Amniotic stem cell (primary cell): ENCODE data around the gene NECTIN3.

Experiments
- DNase-seq: peaks from one replicate; lab custom pipeline; 2025; lab: John Stamatoyannopoulos, UW

The NECTIN3 gene, protein sequence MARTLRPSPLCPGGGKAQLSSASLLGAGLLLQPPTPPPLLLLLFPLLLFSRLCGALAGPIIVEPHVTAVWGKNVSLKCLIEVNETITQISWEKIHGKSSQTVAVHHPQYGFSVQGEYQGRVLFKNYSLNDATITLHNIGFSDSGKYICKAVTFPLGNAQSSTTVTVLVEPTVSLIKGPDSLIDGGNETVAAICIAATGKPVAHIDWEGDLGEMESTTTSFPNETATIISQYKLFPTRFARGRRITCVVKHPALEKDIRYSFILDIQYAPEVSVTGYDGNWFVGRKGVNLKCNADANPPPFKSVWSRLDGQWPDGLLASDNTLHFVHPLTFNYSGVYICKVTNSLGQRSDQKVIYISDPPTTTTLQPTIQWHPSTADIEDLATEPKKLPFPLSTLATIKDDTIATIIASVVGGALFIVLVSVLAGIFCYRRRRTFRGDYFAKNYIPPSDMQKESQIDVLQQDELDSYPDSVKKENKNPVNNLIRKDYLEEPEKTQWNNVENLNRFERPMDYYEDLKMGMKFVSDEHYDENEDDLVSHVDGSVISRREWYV

DNA sequence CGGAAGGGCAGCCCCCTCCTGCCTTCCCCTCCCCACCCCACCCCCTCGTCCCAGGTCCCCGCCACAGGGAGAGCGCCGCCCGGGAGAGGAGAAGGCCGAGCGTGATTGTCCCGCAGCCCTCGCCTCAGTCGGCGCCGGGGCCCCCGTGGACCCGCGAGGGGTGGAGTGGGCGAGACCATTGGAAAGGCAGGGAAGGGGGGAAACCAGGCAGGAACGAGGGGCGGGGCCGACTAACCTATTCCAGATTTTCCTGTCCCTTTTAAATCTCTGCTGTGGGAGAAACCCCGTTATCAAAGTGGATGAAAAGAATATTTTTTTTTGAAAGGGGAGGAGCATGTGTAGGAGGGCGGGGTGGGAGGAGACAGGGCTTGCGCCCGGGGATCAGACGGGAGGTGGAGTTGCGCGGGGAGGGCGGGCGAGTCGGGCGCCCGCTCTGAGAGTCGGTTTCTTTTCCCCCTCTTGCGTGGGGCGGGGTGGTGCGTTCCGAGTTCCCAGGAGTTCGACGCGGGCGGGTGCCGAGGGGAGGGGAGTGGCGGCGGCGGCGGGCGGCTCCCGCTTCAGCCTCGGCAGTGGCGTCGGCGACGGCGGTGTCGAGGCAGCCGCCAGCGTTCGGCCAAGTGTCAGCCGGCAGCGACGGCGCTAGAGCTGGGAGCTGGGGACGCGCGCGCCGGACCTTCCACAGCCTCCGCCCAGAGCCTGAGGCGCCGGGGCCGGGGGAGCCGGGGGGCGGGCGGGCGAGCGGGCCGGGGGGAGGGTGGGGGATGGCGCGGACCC, at the start of gene NECTIN3:
Gene NECTIN3, plus strand, starts transcription at position 560 of the 774 bp plus-strand sequence. Its CDS starts 202 bp downstream, at position 762.
- peak; percentile 98 for DNase-seq

DNA sequence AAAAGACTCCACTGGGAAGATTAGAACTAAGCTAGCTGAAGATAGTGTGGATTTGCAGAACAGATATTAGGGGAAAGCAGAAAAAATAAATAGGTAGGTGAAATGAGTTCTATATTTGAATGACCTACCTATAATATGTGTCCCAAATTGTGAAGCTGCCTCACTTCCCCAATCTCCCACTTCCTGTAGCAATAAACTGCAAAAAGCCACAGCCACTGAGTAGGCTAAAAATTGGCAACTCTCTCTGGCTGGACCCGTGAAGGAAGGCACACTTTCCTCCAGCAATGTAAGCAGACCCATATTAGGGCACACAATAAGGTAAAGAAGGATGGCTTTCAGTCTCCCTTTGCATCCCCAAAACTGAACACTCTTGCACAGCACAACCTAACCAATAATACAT, 43.7 kb upstream of the NECTIN3 start:
- DNase-seq = no peak

DNA sequence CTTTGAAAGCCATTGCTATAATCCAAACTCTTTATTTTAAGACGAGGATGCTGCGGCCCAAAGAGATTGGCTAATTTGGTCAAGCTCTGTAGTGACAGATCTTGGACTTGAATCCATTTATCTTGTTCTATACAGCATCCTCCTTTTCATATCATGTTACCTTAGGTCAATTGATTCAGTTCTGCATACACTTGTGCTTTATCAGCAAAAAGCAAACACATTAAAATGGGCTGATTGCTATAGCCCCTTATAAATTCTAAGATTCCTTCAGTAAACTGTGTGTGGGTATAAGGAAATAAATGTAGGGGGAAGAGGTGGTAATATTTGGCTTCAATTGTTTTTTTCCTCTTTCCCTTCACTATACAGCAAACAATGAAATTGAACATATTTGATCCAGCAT, 40.1 kb upstream of the NECTIN3 start:
- DNase-seq = no peak

DNA sequence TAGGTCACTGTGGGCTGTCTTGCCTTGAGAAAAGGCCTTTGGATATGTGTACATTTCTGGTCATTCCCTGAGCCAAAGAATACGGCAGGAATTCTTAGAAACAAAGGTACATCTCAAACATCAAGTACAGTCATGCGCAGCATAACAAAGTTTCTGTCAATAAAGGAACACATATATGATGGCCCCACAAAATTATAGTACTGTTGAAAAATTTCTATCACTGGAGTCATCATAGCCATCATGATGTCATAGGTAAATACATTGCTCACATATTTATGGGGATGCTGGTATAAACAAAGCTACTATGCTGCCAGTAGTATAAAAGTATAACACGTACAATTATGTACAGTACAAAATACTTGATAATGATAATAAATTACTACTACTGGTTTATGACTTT, 38.9 kb upstream of the NECTIN3 start:
- no peak for DNase-seq

DNA sequence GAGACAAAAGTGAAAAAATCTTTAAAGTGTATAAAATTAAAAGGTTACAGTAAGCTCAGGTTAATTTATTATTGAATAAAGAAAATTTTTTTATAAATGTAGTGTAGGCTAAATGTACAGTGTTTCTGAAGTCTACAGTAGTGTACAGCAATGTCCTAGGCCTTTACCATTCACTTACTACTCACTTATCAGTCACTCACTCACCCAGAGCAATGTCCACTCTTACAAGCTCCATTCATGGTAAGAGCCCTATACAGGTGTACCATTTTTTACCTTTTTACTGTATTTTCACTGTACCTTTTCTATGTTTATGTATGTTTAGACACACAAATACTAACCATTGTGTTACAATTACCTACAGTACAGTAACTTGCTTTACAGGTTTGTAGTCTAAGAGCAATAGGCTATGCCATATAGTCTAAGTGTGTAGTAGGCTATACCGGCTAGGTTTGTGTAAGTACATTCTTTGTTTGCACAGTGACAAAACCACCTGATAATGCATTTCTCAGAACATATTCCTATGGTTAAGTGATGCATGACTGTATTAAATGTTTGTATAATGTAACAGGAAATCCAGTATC, 38.1 kb upstream of the NECTIN3 start:
- DNase-seq = no peak

DNA sequence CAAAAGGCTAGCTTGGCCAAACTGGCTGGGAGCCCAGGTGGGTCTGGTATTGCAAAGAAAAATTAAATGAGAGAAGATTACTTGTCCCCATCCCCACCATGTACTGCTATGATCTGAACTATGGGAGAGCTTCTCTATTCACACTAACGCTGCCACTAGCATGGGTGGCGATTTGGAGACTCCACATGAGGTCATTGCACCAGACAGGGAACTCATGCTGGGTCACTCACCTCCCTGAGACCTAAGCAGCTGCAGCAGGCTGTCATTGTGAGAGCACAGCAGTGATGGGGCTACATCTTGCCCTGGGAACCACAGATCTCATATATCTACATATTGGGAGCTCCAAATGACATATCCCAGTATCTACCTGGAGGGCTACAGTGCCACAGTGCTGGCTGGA, 36.3 kb upstream of the NECTIN3 start:
- DNase-seq = no peak

DNA sequence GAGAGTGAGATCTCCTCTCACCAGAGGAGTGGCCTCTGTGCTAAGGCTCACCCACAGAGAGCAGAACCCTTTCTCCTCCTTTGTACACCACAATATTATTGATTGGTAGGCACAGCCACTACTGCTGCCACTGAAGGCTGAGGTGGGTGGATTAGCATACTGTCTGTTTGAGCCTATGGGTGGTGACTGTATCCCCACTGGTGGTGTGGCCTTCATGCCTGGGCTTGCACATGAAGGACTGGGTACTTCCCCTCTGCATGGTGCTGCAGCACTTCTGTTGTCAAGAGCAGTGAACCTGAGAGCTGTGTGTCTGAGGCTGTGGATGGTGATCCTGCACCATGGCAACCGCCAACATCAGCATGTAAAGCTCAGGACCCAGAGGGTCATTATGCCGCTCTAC, 35.7 kb upstream of the NECTIN3 start:
- no peak for DNase-seq

DNA sequence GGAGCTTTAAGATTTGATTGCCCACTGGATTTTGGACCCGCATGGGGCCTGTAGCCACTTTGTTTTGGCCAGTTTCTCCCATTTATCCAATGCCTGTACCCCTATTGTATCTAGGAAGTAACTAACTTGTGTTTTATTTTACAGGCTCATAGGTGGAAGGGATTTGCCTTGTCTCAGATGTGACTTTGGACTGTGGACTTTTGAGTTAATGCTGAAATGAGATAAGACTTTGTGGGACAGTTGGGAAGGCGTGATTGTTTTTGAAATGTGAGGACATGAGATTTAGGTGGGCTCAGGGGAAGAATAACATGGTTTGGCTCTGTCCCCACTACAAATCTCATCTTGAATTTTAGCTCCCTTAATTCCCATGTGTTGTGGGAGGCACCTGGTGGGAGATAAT, 30.7 kb upstream of the NECTIN3 start:
- no peak for DNase-seq

DNA sequence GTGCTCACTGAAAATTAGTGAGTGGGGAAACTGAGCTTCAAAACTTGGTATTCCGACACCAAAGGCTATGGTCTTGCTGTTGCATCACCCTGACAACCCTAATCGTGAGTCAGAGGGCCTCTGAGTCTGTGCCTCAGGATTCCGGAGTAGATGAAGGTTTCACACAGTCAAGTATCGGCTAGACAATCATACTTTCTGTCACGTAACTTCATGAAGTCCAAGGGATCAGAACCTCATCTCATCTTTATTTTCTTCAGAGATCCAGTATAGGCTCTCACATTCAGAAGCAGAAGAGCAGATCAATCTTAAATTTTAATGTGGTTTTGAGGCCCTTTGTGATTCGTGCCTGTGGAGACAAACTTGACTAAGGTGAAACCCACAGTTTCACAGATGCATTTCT, 26.1 kb upstream of the NECTIN3 start:
- DNase-seq = no peak

DNA sequence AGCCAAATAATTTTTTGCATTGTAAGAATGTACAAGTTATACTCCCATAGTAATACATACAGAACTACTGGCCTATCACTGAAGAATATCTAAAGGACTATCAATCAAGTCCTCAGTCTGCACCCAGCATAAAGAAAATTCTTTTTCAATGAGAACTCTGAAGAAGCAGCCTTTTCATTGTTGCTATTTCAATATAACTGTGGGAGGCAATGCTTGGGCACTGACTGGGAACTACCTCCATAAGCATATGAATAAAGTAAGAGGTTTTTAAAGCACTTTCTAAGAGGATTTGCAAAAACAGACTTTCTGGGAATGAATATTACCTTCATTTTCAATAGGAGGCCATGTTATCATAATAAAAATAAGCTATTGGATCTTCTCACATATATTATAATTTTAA, 24.6 kb upstream of the NECTIN3 start:
- no peak for DNase-seq

DNA sequence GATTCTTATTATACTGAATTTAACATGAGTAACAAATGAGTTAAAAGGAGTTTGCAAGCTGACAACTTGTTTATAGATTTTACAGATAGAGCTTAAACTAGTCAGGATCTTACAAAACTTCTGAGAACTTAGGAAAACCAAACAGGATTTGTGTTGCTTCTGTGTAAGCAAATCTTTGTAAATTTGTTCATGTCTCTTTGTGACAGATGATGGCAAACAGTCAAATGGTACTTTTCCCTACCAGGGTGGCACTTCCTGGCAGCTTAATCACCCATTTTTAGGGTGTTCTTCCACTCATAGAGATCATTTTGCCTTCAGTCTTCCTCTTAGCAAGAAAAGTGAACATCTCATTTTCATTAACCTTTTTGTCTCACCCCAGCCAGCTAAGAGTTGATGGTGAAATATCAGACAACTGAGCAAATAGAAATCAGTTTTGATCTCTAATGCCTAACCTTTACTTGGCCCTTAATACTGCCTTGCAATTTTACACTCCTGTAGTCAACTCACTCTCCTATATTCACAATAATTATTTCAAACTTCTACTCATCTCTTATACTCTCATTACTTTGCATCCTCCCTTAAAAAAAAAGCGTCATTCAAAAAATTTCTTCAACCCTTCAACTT, 23.7 kb upstream of the NECTIN3 start:
- DNase-seq = no peak

DNA sequence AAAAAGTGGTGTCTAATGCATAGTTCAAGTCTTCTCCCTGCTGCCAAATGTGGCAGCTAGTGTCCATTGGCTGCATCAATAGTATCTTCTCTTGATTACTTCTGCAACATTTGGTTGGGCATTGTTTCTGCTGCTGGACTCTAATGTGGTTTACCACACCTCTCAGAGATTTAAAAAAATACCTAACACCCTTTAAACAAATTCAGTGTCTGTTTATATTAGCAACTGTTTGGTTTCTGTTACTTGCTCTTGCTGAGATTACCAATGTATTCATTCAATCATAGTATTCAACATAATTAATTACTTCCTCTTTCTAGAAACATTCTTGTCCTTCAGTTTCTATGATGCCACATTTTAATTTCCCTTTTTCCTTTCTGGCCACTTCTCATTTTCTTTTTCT, 20.3 kb upstream of the NECTIN3 start:
- DNase-seq = no peak

DNA sequence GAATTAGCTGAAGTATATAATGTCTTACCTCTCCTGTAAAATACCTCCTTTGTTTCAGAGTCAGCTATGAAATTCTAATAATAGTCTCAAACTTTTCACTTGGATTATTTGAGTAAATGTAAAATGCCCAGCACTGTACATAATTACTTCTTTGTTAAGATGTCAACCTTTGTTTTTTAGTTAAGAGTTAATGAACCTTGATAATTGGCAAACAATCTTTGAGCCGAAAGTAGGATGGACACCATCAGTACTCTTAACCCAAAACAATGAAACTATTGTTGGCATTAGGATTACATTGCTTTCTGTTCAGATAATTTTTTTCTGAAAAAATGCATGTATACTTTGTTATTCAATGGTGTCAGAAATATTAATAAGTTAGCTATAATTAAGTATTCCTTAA, 3.0 kb upstream of the NECTIN3 start:
- DNase-seq = no peak

DNA sequence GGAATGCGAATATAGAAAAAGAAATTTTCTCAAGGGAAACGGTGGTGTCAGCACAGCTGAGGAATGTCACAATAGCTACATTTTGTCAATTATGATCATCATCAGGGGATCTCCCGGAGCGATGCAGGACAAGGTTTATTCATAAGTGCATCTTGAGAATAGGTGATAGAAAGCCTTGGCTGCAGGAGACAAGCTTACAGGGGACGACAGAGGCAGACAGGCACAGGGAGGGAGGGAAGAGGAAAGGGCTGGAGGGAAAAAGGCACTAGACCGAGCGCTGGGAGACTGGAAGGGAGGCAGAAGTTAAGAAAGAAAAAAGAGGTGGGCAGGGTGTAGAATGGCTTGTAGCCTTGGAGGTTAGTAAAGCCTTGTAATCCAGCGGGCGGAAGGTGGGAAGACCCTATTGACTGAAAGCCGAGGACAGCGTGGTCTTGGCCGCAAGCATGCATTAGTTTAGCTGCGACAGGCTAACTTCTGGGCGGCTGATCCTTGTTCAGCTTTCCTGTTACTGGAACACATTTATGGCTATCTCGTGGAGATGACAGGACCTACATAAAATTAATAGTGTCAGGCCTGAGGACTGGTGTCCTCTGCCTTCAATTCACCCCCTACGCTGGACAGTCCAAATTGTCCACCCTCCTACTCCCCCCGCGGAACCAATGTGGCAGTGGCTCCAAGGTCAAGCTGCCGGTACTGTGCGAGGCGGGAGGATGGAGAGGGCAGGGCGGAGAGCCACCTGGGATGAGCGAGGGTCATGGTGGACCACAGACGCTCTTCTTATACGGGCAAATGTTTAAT, 1.4 kb upstream of the NECTIN3 start:
- DNase-seq = no peak

DNA sequence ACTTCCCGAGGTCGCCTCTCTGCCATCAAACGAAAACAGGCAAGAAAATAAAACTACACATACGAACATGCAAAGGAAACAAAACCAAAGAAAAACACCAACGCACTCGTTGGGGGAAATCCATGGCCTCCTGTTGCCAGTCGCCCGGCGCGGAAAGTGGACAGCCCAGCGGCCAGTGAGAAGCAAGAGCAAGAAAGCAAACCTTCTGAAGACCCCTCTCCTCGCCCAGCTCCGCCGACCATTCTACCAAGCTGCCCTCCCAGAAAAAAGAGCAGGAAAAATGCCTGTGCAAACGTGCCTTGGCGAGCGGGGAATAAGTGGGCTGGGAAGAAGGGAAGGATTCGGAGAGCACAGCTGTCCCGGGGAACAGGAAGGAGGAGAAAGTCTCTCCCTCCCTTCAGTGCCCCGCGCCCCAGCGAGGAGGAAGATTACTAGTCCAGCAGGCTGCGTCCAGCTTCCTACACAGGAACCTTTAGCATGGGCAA, 802 bp upstream of the NECTIN3 start:
- DNase-seq = no peak

DNA sequence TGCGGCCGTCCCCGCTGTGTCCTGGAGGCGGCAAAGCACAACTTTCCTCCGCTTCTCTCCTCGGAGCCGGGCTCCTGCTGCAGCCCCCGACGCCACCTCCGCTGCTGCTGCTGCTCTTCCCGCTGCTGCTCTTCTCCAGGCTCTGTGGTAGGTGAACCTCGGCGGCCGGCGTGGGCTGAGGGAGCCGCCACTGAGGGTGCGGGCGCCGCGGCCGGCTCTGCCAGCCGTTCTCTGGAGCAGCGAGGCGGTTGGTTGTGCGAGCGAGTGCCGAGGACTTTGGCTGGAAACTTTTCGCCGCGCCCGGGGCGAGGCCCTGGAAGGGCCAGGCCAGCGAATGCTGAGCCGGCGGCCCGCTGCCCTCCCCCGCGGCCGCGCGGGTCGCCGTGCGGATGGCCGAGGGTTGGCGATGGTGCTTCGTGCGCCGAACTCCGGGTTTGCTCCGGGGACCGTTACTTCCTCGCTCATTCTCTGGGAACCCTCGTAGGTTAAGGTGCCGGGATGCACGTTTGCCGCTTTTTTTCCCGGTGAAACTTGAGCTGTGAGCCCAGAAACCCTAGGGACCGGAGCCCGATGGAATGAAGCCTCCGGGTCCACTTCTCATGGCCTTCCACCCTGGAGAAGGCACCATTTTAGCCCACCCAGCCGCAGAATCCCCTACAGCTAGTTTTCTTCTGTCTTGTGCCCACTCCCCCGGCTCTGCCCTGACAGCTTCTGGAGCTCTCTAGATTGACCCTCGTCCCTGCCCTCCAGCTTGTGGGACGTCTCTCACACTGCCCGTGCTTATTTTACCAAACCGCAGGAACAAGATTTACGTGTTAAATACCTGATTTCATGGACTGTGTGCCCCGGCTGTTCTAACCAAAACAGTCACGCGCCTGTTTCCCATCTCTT, 660 bp downstream of the NECTIN3 start:
- no peak for DNase-seq

DNA sequence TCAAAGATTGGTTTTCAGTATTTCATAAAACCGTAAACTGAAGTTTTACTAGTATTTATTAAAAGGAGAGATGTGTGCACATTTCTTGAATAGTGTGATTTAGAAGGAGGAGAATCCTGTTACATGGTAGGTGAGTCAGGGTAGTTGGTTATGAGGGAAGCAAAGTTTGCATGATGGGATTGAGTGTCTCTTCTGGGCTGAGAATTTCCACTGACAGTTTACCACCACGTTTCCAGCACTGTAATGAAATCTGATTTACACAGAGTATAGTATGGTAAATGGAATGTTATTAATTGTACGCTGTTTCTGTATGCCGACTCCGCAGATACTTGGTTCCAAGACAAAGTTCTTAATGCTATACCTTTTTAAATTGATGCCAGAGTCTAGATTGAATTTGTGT, 1.6 kb downstream of the NECTIN3 start:
- DNase-seq = no peak

DNA sequence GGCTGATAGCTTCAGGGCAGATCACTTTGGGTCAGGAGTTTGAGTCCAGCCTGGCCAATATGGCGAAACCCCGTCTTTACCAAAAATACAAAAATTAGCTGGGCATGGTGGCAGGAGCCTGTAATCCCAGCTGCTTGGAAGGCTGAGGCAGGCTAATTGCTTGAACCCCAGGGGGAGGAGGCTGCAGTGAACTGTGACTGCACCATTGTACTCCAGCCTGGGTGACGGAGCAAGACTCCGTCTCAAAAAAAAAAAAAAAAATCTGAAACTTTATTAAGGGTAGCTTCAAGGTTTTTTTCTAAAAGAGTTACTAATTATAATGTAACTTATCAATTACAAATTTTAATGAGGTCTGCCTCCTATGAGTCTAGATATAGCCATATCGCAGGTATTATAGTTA, 5.1 kb downstream of the NECTIN3 start:
- no peak for DNase-seq

DNA sequence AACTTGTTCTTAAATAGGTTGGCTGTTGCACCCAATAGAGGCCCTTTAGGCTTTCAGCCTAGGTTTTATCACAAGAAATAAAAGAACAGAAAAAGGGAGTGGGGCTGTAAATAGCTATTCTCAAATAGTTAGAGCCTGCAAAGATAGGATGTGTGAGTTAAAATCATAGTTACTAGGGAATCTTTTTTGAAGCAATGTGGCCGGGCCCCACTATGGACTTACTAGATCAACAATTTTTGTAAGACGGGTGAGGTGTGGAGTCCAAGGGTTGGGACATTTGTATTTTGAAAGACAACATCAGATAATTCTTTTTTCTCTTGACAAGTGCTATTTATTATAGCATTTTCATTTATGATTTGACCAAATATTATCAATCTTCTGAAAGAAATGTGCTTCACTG, 5.8 kb downstream of the NECTIN3 start:
- DNase-seq = no peak

DNA sequence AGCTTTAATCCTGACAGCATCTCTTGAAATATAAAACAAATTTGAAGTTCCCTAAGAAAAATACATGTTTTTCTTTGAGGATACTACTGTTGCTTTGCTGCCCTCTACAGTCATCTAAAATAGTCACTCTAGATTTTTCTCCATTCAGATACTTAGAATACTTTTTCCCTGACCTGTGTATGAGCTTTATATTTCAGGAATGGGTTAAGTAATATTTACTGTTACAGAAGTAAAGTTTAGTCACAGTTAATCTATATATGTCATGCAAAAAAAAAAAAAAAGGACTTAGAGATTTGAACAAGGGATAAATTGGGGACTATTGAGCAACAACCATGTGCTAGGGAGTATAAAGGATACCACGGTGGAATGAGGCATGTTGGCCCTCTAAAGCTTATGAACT, 8.8 kb downstream of the NECTIN3 start:
- no peak for DNase-seq
